ENCODE measurements around the gene OPA1. TPM values are rescaled to one million over a fixed set of nuclear protein-coding genes. Genes with fewer than 3 reads are reported as not detected.

Gene OPA1
- total RNA-seq, 2 experiments from 2014 or later: 56.1 to 57.6 TPM

- H3K36me3 Mint-ChIP-seq (ENCODE audit: low read depth): peaks cover 73% of the 10 kb centered on the region
Measured at GRCh38 chr3:193673845-193674244, 80.8 kb downstream of the OPA1 start.

GRCh38 chr3:193674714-193675113, 81.7 kb downstream of the OPA1 start:
- TF ChIP-seq, protein P1, sequence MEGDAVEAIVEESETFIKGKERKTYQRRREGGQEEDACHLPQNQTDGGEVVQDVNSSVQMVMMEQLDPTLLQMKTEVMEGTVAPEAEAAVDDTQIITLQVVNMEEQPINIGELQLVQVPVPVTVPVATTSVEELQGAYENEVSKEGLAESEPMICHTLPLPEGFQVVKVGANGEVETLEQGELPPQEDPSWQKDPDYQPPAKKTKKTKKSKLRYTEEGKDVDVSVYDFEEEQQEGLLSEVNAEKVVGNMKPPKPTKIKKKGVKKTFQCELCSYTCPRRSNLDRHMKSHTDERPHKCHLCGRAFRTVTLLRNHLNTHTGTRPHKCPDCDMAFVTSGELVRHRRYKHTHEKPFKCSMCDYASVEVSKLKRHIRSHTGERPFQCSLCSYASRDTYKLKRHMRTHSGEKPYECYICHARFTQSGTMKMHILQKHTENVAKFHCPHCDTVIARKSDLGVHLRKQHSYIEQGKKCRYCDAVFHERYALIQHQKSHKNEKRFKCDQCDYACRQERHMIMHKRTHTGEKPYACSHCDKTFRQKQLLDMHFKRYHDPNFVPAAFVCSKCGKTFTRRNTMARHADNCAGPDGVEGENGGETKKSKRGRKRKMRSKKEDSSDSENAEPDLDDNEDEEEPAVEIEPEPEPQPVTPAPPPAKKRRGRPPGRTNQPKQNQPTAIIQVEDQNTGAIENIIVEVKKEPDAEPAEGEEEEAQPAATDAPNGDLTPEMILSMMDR (IDR thresholded peaks at IDR 0.05): no peak
- no peak for ATAC-seq (ENCODE audit: poor library complexity)
- no peak overlapping the region for H3K4me3 ChIP-seq (ENCODE audit: low read length)
- H3K9me3 ChIP-seq (ENCODE audit: control insufficient read depth in 1 of 2, insufficient read depth in 1 of 2, low read length in 2 of 2): no peaks in the 10 kb centered on the region
- intact Hi-C loops (cut with DNase I, micrococcal nuclease): no loop called here
- DNase-seq: no peak
- no peaks in the 10 kb centered on the region for H3K27me3 Mint-ChIP-seq
- H3K36me3 Mint-ChIP-seq (ENCODE audit: low read depth): peaks cover 73% of the 10 kb centered on the region
- POLR2A ChIA-PET: no interaction called here
- H3K36me3 ChIP-seq (ENCODE audit: insufficient read depth, low read length): peaks cover 22% of the 10 kb centered on the region
- no peak overlapping the region for H3K4me3 Mint-ChIP-seq
- no peak overlapping the region for H3K27ac Mint-ChIP-seq
- H3K9me3 Mint-ChIP-seq: no peaks in the 10 kb centered on the region
- no peaks in the 10 kb centered on the region for H3K27me3 ChIP-seq (ENCODE audit: control insufficient read depth in 1 of 2, insufficient read depth in 2 of 2, low read length in 2 of 2)
- CTCF ChIA-PET: no interaction called here
- H3K4me1 ChIP-seq (ENCODE audit: insufficient read depth, low read length): no peaks in the 10 kb centered on the region
- H3K4me1 Mint-ChIP-seq (ENCODE audit: low read depth): no peaks in the 10 kb centered on the region
- no peak overlapping the region for H3K27ac ChIP-seq (ENCODE audit: low read depth in 1 of 2, low read length in 2 of 2)

More at GRCh38 chr3:193673845-193674244, 80.8 kb downstream of the OPA1 start:
- intact Hi-C loops (cut with DNase I, micrococcal nuclease): no loop called here
- TF ChIP-seq, protein P1 (IDR thresholded peaks at IDR 0.05): no peak
- H3K9me3 Mint-ChIP-seq: no peaks in the 10 kb centered on the region
- ChIA-PET CTCF (interaction anchor here (1.1 to 1.5 kb wide), 3 partner anchors 9 to 670 kb away, joined by 3 to 5 read pairs (median 3); no protein-coding TSS in a partner anchor), POLR2A (no interaction called here)
- no peaks in the 10 kb centered on the region for H3K4me1 Mint-ChIP-seq (ENCODE audit: low read depth)
- ATAC-seq (ENCODE audit: poor library complexity) (no peak), DNase-seq (no peak)
- no peak overlapping the region for H3K27ac ChIP-seq (ENCODE audit: low read depth in 1 of 2, low read length in 2 of 2)
- H3K4me3 Mint-ChIP-seq: no peak overlapping the region
- H3K9me3 ChIP-seq (ENCODE audit: control insufficient read depth in 1 of 2, insufficient read depth in 1 of 2, low read length in 2 of 2): no peaks in the 10 kb centered on the region
- no peak overlapping the region for H3K27ac Mint-ChIP-seq
- H3K27me3 Mint-ChIP-seq: no peaks in the 10 kb centered on the region
- no peak overlapping the region for H3K4me3 ChIP-seq (ENCODE audit: low read length)
- H3K36me3 ChIP-seq (ENCODE audit: insufficient read depth, low read length): peaks cover 30% of the 10 kb centered on the region
- H3K27me3 ChIP-seq (ENCODE audit: control insufficient read depth in 1 of 2, insufficient read depth in 2 of 2, low read length in 2 of 2): no peaks in the 10 kb centered on the region
- H3K4me1 ChIP-seq (ENCODE audit: insufficient read depth, low read length): no peaks in the 10 kb centered on the region

- no peak overlapping the region for H3K27ac Mint-ChIP-seq
Measured at GRCh38 chr3:193677734-193678133, 84.7 kb downstream of the OPA1 start.

More at GRCh38 chr3:193677734-193678133, 84.7 kb downstream of the OPA1 start:
- Mint-ChIP-seq H3K4me3 (no peak overlapping the region), H3K4me1 (ENCODE audit: low read depth) (no peaks in the 10 kb centered on the region), H3K36me3 (ENCODE audit: low read depth) (peaks cover 72% of the 10 kb centered on the region), H3K9me3 (no peaks in the 10 kb centered on the region), H3K27me3 (no peaks in the 10 kb centered on the region)
- DNase-seq (no peak), ATAC-seq (ENCODE audit: poor library complexity) (no peak)
- CTCF ChIA-PET: interaction anchor here (1.8 kb wide), 1 partner anchor 14 kb away, joined by 4 read pairs; no protein-coding TSS in a partner anchor
- H3K4me1 ChIP-seq (ENCODE audit: insufficient read depth, low read length): no peaks in the 10 kb centered on the region
- H3K27me3 ChIP-seq (ENCODE audit: control insufficient read depth in 1 of 2, insufficient read depth in 2 of 2, low read length in 2 of 2): no peaks in the 10 kb centered on the region
- peaks cover 16% of the 10 kb centered on the region for H3K36me3 ChIP-seq (ENCODE audit: insufficient read depth, low read length)
- intact Hi-C loops (cut with DNase I, micrococcal nuclease): no loop called here
- H3K27ac ChIP-seq (ENCODE audit: low read depth in 1 of 2, low read length in 2 of 2): no peak overlapping the region
- POLR2A ChIA-PET: no interaction called here
- H3K9me3 ChIP-seq (ENCODE audit: control insufficient read depth in 1 of 2, insufficient read depth in 1 of 2, low read length in 2 of 2): no peaks in the 10 kb centered on the region
- H3K4me3 ChIP-seq (ENCODE audit: low read length): no peak overlapping the region
- TF ChIP-seq, protein P1 (IDR thresholded peaks at IDR 0.05): no peak

All from CD4-positive, alpha-beta T cell (primary cell).